KBM-7 (cell line): Measurements from ENCODE around the gene LACTB.
A peak's percentile ranks its signal among the peaks of the same experiment; 100 is the strongest.

ENCODE experiments used
- DNase-seq: peaks from one replicate; pipeline ENCODE4 v3.0.0-alpha.2; 2015
- in situ Hi-C: fragments of 300-500 bp; cut with MboI; formaldehyde crosslinking; loops from 2 replicates; pipeline ENCODE4 v1.14.3; 2020; ENCODE audit warnings: low sequenced_read_pairs, low pct_unique_long_range_greater_than_20kb, mixed read lengths

The LACTB gene

GRCh38 chr15:63121382-63122001 is at the start of gene LACTB:
Gene LACTB, plus strand, starts transcription at chr15:63121861. Its CDS starts 11 bp downstream, at chr15:63121872.
- peak; percentile 91 for DNase-seq
- in situ Hi-C loops = no loop called here

- in situ Hi-C loops = no loop called here
- no peak for DNase-seq
Observed at GRCh38 chr15:63072023-63072650, 49.5 kb upstream of the LACTB start.

GRCh38 chr15:63072809-63073277 is 48.8 kb upstream of the LACTB start:
- DNase-seq = no peak
- in situ Hi-C loops = no loop called here

- in situ Hi-C loops = no loop called here
Observed at GRCh38 chr15:63073497-63074172, 48.0 kb upstream of the LACTB start.

GRCh38 chr15:63075015-63075983 is 46.4 kb upstream of the LACTB start:
- DNase-seq = no peak
- in situ Hi-C loops = no loop called here

More at GRCh38 chr15:63073497-63074172, 48.0 kb upstream of the LACTB start:
- DNase-seq = no peak

GRCh38 chr15:63075984-63076713 is 45.5 kb upstream of the LACTB start:
- DNase-seq = peak; percentile 38
- in situ Hi-C loops = no loop called here

- DNase-seq = no peak
- in situ Hi-C loops = no loop called here
Observed at GRCh38 chr15:63076714-63077046, 45.0 kb upstream of the LACTB start.

GRCh38 chr15:63077952-63078351 is 43.7 kb upstream of the LACTB start:
- in situ Hi-C loops = no loop called here
- no peak for DNase-seq

- in situ Hi-C loops = no loop called here
- no peak for DNase-seq
Observed at GRCh38 chr15:63079947-63080626, 41.6 kb upstream of the LACTB start.

- DNase-seq = no peak
- in situ Hi-C loops = no loop called here
Observed at GRCh38 chr15:63080634-63081250, 40.9 kb upstream of the LACTB start.

GRCh38 chr15:63082366-63082765 is 39.3 kb upstream of the LACTB start:
- in situ Hi-C loops = no loop called here
- no peak for DNase-seq

GRCh38 chr15:63083044-63083443 is 38.6 kb upstream of the LACTB start:
- in situ Hi-C loops = no loop called here
- DNase-seq = no peak

- DNase-seq = no peak
- in situ Hi-C loops = no loop called here
Observed at GRCh38 chr15:63083541-63083940, 38.1 kb upstream of the LACTB start.

GRCh38 chr15:63084806-63085205 is 36.9 kb upstream of the LACTB start:
- no peak for DNase-seq
- in situ Hi-C loops = no loop called here

- no peak for DNase-seq
- in situ Hi-C loops = no loop called here
Observed at GRCh38 chr15:63085289-63085688, 36.4 kb upstream of the LACTB start.

- no peak for DNase-seq
- in situ Hi-C loops = no loop called here
Observed at GRCh38 chr15:63086271-63086670, 35.4 kb upstream of the LACTB start.

GRCh38 chr15:63086947-63087346 is 34.7 kb upstream of the LACTB start:
- in situ Hi-C loops = no loop called here
- DNase-seq = no peak
